ENCODE measurements around the gene WDR54.
"Not testable (repeated sequence)": the region's sequence is repeated elsewhere in the genome, so short reads cannot be mapped to it uniquely, and the experiment has no call there.

GRCh38 chr2:74470742-74471141 lies 49.2 kb downstream of the WDR54 start:
- not testable (repeated sequence) for TF ChIP-seq CTCF (IDR thresholded peaks at IDR 0.05; ENCODE audit: borderline replicate concordance, extremely low read depth, low read length, poor library complexity, severe bottlenecking); EZH2 (IDR thresholded peaks at IDR 0.05; ENCODE audit: borderline replicate concordance, low read depth, low read length, severe bottlenecking)

Measured in DND-41 (cell line).